OCI-LY7 (cell line): ENCODE measurements around the gene SLC2A13.

Source experiments
- EZH2phosphoT487 ChIP-seq: fragments of 200-600 bp; sonication (generic); IDR thresholded peaks from 2 replicates; pipeline ENCODE4 v1.6.1; 2018; ENCODE audit warnings: low read depth, borderline replicate concordance, mild to moderate bottlenecking, mixed run types, antibody characterized with exemption, low read length, moderate library complexity, mixed read lengths
- TF ChIP-seq, protein P1 (sequence below): fragments of 200-600 bp; sonication (generic); conservative IDR thresholded peaks from 2 replicates; pipeline ENCODE4 v1.5.1; 2014; ENCODE audit warnings: mild to moderate bottlenecking, antibody characterized with exemption, low read length, moderate library complexity, mixed read lengths

DNA sequence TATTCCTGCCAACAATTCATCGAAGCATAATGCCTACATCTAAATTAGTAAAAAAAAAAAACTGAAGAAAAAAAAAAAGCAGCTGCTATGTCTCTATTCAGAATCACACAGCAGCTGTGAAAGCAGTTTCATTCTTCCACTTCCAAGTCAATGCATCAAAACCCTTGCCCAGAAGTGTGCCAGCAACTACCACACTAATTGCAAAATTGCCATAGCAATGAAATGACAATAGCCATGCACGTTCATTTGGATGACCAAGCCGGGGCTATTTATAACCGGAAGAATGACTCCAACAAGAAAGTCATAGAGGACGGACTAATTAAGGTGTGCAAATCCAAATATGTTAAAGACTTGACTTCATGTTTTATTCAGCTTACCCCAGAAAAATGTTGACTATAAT lies 42.5 kb downstream of the SLC2A13 start:
- TF ChIP-seq, protein P1, sequence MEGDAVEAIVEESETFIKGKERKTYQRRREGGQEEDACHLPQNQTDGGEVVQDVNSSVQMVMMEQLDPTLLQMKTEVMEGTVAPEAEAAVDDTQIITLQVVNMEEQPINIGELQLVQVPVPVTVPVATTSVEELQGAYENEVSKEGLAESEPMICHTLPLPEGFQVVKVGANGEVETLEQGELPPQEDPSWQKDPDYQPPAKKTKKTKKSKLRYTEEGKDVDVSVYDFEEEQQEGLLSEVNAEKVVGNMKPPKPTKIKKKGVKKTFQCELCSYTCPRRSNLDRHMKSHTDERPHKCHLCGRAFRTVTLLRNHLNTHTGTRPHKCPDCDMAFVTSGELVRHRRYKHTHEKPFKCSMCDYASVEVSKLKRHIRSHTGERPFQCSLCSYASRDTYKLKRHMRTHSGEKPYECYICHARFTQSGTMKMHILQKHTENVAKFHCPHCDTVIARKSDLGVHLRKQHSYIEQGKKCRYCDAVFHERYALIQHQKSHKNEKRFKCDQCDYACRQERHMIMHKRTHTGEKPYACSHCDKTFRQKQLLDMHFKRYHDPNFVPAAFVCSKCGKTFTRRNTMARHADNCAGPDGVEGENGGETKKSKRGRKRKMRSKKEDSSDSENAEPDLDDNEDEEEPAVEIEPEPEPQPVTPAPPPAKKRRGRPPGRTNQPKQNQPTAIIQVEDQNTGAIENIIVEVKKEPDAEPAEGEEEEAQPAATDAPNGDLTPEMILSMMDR: no peak
- TF ChIP-seq EZH2phosphoT487: no peak
